ENCODE results near the gene SVEP1. TPM values are rescaled to one million over a fixed set of nuclear protein-coding genes. Genes with fewer than 3 reads are reported as not detected.

SVEP1 gene
- total and polyA plus RNA-seq, 2 experiments from 2014 or later: 0.18 to 0.63 TPM

GRCh38 chr9:110370315-110370714, 209.2 kb downstream of the SVEP1 start (continued):
- TF ChIP-seq ZNF114 (CRISPR knock-in tag; IDR thresholded peaks at IDR 0.05) (no peak), POLR2AphosphoS5 (IDR thresholded peaks at IDR 0.05; ENCODE audit: low read depth) (no peak), EZH2 (IDR thresholded peaks at IDR 0.05; ENCODE audit: low read depth, unreplicated experiment) (no peak), ZNF331 (CRISPR knock-in tag; IDR thresholded peaks at IDR 0.05; ENCODE audit: low read depth) (no peak), EZH2phosphoT487 (IDR thresholded peaks at IDR 0.05; ENCODE audit: unreplicated experiment) (no peak), JUNB (IDR thresholded peaks at IDR 0.05; ENCODE audit: unreplicated experiment) (no peak), ETS1 (IDR thresholded peaks at IDR 0.05) (no peak), NANOG (IDR thresholded peaks at IDR 0.05; ENCODE audit: borderline replicate concordance) (no peak)
- TF ChIP-seq, protein P1, sequence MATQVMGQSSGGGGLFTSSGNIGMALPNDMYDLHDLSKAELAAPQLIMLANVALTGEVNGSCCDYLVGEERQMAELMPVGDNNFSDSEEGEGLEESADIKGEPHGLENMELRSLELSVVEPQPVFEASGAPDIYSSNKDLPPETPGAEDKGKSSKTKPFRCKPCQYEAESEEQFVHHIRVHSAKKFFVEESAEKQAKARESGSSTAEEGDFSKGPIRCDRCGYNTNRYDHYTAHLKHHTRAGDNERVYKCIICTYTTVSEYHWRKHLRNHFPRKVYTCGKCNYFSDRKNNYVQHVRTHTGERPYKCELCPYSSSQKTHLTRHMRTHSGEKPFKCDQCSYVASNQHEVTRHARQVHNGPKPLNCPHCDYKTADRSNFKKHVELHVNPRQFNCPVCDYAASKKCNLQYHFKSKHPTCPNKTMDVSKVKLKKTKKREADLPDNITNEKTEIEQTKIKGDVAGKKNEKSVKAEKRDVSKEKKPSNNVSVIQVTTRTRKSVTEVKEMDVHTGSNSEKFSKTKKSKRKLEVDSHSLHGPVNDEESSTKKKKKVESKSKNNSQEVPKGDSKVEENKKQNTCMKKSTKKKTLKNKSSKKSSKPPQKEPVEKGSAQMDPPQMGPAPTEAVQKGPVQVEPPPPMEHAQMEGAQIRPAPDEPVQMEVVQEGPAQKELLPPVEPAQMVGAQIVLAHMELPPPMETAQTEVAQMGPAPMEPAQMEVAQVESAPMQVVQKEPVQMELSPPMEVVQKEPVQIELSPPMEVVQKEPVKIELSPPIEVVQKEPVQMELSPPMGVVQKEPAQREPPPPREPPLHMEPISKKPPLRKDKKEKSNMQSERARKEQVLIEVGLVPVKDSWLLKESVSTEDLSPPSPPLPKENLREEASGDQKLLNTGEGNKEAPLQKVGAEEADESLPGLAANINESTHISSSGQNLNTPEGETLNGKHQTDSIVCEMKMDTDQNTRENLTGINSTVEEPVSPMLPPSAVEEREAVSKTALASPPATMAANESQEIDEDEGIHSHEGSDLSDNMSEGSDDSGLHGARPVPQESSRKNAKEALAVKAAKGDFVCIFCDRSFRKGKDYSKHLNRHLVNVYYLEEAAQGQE (IDR thresholded peaks at IDR 0.05; ENCODE audit: unreplicated experiment): no peak

GRCh38 chr9:110364451-110364850, 215.1 kb downstream of the SVEP1 start:
- no peak overlapping the region for H3K4me3 Mint-ChIP-seq
- Histone ChIP-seq H3K36me3 (ENCODE audit: insufficient read depth) (no peaks in the 10 kb centered on the region), H3K4me1 (ENCODE audit: insufficient read depth) (no peaks in the 10 kb centered on the region), H3F3A (replicated peaks; ENCODE audit: low read depth) (no peaks in the 10 kb centered on the region), H3K4me2 (no peak overlapping the region), H3K4me3 (no peak overlapping the region), H2AFZ (no peak overlapping the region), H3K79me2 (replicated peaks; ENCODE audit: insufficient read depth) (no peaks in the 10 kb centered on the region), H3K9me2 (ENCODE audit: insufficient read depth) (no peaks in the 10 kb centered on the region), H4K20me1 (replicated peaks; ENCODE audit: insufficient read depth) (no peaks in the 10 kb centered on the region), H3K27me3 (ENCODE audit: insufficient read depth) (no peaks in the 10 kb centered on the region), H3K27ac (ENCODE audit: low read depth) (no peak overlapping the region)
- H3K36me3 Mint-ChIP-seq (ENCODE audit: low read depth): no peaks in the 10 kb centered on the region
- no peaks in the 10 kb centered on the region for H3K27me3 Mint-ChIP-seq (ENCODE audit: insufficient read depth, low read depth, poor library complexity)
- no peaks in the 10 kb centered on the region for H3K4me1 Mint-ChIP-seq
- DNase-seq (ENCODE audit: low spot score) (no peak), ATAC-seq (no peak)
- H3K27ac Mint-ChIP-seq: no peak overlapping the region
- H3K9me3 Mint-ChIP-seq: no peaks in the 10 kb centered on the region
- TF ChIP-seq, protein P2, sequence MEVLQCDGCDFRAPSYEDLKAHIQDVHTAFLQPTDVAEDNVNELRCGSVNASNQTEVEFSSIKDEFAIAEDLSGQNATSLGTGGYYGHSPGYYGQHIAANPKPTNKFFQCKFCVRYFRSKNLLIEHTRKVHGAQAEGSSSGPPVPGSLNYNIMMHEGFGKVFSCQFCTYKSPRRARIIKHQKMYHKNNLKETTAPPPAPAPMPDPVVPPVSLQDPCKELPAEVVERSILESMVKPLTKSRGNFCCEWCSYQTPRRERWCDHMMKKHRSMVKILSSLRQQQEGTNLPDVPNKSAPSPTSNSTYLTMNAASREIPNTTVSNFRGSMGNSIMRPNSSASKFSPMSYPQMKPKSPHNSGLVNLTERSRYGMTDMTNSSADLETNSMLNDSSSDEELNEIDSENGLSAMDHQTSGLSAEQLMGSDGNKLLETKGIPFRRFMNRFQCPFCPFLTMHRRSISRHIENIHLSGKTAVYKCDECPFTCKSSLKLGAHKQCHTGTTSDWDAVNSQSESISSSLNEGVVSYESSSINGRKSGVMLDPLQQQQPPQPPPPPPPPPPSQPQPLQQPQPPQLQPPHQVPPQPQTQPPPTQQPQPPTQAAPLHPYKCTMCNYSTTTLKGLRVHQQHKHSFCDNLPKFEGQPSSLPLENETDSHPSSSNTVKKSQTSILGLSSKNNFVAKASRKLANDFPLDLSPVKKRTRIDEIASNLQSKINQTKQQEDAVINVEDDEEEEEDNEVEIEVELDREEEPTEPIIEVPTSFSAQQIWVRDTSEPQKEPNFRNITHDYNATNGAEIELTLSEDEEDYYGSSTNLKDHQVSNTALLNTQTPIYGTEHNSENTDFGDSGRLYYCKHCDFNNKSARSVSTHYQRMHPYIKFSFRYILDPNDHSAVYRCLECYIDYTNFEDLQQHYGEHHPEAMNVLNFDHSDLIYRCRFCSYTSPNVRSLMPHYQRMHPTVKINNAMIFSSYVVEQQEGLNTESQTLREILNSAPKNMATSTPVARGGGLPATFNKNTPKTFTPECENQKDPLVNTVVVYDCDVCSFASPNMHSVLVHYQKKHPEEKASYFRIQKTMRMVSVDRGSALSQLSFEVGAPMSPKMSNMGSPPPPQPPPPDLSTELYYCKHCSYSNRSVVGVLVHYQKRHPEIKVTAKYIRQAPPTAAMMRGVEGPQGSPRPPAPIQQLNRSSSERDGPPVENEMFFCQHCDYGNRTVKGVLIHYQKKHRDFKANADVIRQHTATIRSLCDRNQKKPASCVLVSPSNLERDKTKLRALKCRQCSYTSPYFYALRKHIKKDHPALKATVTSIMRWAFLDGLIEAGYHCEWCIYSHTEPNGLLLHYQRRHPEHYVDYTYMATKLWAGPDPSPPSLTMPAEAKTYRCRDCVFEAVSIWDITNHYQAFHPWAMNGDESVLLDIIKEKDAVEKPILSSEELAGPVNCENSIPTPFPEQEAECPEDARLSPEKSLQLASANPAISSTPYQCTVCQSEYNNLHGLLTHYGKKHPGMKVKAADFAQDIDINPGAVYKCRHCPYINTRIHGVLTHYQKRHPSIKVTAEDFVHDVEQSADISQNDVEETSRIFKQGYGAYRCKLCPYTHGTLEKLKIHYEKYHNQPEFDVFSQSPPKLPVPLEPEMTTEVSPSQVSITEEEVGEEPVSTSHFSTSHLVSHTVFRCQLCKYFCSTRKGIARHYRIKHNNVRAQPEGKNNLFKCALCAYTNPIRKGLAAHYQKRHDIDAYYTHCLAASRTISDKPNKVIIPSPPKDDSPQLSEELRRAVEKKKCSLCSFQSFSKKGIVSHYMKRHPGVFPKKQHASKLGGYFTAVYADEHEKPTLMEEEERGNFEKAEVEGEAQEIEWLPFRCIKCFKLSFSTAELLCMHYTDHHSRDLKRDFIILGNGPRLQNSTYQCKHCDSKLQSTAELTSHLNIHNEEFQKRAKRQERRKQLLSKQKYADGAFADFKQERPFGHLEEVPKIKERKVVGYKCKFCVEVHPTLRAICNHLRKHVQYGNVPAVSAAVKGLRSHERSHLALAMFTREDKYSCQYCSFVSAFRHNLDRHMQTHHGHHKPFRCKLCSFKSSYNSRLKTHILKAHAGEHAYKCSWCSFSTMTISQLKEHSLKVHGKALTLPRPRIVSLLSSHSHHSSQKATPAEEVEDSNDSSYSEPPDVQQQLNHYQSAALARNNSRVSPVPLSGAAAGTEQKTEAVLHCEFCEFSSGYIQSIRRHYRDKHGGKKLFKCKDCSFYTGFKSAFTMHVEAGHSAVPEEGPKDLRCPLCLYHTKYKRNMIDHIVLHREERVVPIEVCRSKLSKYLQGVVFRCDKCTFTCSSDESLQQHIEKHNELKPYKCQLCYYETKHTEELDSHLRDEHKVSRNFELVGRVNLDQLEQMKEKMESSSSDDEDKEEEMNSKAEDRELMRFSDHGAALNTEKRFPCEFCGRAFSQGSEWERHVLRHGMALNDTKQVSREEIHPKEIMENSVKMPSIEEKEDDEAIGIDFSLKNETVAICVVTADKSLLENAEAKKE (CRISPR knock-in tag; IDR thresholded peaks at IDR 0.05): no peak
- TF ChIP-seq EZH2 (IDR thresholded peaks at IDR 0.05; ENCODE audit: low read depth, unreplicated experiment): no peak
- TF ChIP-seq NANOG (IDR thresholded peaks at IDR 0.05; ENCODE audit: borderline replicate concordance): no peak
- TF ChIP-seq ZNF331 (CRISPR knock-in tag; IDR thresholded peaks at IDR 0.05; ENCODE audit: low read depth): no peak
- TF ChIP-seq ETS1 (IDR thresholded peaks at IDR 0.05): no peak
- TF ChIP-seq STAT1 (IDR thresholded peaks at IDR 0.05; ENCODE audit: unreplicated experiment): no peak
- TF ChIP-seq, protein P3, sequence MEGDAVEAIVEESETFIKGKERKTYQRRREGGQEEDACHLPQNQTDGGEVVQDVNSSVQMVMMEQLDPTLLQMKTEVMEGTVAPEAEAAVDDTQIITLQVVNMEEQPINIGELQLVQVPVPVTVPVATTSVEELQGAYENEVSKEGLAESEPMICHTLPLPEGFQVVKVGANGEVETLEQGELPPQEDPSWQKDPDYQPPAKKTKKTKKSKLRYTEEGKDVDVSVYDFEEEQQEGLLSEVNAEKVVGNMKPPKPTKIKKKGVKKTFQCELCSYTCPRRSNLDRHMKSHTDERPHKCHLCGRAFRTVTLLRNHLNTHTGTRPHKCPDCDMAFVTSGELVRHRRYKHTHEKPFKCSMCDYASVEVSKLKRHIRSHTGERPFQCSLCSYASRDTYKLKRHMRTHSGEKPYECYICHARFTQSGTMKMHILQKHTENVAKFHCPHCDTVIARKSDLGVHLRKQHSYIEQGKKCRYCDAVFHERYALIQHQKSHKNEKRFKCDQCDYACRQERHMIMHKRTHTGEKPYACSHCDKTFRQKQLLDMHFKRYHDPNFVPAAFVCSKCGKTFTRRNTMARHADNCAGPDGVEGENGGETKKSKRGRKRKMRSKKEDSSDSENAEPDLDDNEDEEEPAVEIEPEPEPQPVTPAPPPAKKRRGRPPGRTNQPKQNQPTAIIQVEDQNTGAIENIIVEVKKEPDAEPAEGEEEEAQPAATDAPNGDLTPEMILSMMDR (conservative IDR thresholded peaks at IDR 0.05; ENCODE audit: low read depth in 2 of 2): no peak
